Cardiac septum (tissue), 1 donor: Measurements from ENCODE around the gene ZNF628. TPM values are rescaled to one million over a fixed set of nuclear protein-coding genes. Genes with fewer than 3 reads are reported as not detected.

Experiments
- DNase-seq: peaks from one replicate; pipeline ENCODE4 v3.0.0-alpha.2; 2020; ENCODE audit warnings: low spot score
- intact Hi-C: fragments of 100-400 bp; cut with DNase I; formaldehyde crosslinking; loops from one replicate; pipeline ENCODE4 v1.14.0; 2022
- total RNA-seq: library from RNA; stranded (reverse); fragmentation: NEBNext Ultra II Directional; extraction: Animal tissue kit (Norgen Biotek cat#: 25700); gene quantifications from one replicate; pipeline ENCODE4 v1.2.1, GENCODE V29; 2021
- donor health status: DM: no; HTN: no; CAD: no.

Gene ZNF628
- total RNA-seq, 1 donor from 2014 or later: 3.4 TPM

- intact Hi-C loops: loop anchor here (5.0 kb wide), 1 partner anchor 55 kb away; the partner anchor contains the start of gene UBE2S
- no peak for DNase-seq
Observed at GRCh38 chr19:55461974-55462626, 14.3 kb upstream of the ZNF628 start.

- intact Hi-C loops: loop anchor here (5.0 kb wide), 1 partner anchor 55 kb away; the partner anchor contains the start of gene UBE2S
- no peak for DNase-seq
Observed at GRCh38 chr19:55462722-55463121, 13.7 kb upstream of the ZNF628 start.

GRCh38 chr19:55463583-55464031 is 12.8 kb upstream of the ZNF628 start:
- no peak for DNase-seq
- intact Hi-C loops: loop anchor here (5.0 kb wide), 1 partner anchor 56 kb away; the partner anchor contains the start of gene UBE2S

- DNase-seq: no peak
- intact Hi-C loops: loop anchor here (5.0 kb wide), 1 partner anchor 57 kb away; the partner anchor contains the start of gene UBE2S
Observed at GRCh38 chr19:55464039-55464661, 12.3 kb upstream of the ZNF628 start.

GRCh38 chr19:55464662-55465054 is 11.8 kb upstream of the ZNF628 start, which contains the start of gene C19orf85:
TSS of gene C19orf85 (minus strand) at chr19:55464751. CDS start at chr19:55464554, 197 bp downstream.
- intact Hi-C loops: loop anchor here (5.0 kb wide), 1 partner anchor 57 kb away; the partner anchor contains the start of gene UBE2S
- DNase-seq: no peak

- intact Hi-C loops: no loop called here
- DNase-seq: no peak
Observed at GRCh38 chr19:55465460-55466240, 10.8 kb upstream of the ZNF628 start.

- DNase-seq: no peak
- intact Hi-C loops: no loop called here
Observed at GRCh38 chr19:55466241-55466614, 10.2 kb upstream of the ZNF628 start.

- DNase-seq: no peak
- intact Hi-C loops: loop anchor here (1.0 kb wide), 1 partner anchor 37 kb away; no protein-coding TSS in a partner anchor
Observed at GRCh38 chr19:55467236-55468053, 9.0 kb upstream of the ZNF628 start.

GRCh38 chr19:55468054-55468393 is 8.4 kb upstream of the ZNF628 start:
- no peak for DNase-seq
- intact Hi-C loops: no loop called here

- no peak for DNase-seq
- intact Hi-C loops: no loop called here
Observed at GRCh38 chr19:55471266-55471665, 5.2 kb upstream of the ZNF628 start.

- intact Hi-C loops: no loop called here
Observed at GRCh38 chr19:55472463-55472862, 4.0 kb upstream of the ZNF628 start.

GRCh38 chr19:55473225-55474012 is 3.0 kb upstream of the ZNF628 start:
- DNase-seq: no peak
- intact Hi-C loops: no loop called here

More at GRCh38 chr19:55472463-55472862, 4.0 kb upstream of the ZNF628 start:
- no peak for DNase-seq

- intact Hi-C loops: no loop called here
- DNase-seq: no peak
Observed at GRCh38 chr19:55474269-55475265, 1.9 kb upstream of the ZNF628 start.

- DNase-seq: no peak
- intact Hi-C loops: loop anchor here (2.0 kb wide), 1 partner anchor 123 kb away; the partner anchor contains the start of gene ZNF524
Observed at GRCh38 chr19:55477905-55478304, 1.5 kb downstream of the ZNF628 start.

- intact Hi-C loops: no loop called here
- no peak for DNase-seq
Observed at GRCh38 chr19:55478364-55478763, 1.9 kb downstream of the ZNF628 start.

GRCh38 chr19:55479045-55479444 is 2.6 kb downstream of the ZNF628 start:
- intact Hi-C loops: no loop called here
- no peak for DNase-seq
